ENCODE measurements around the gene DLL1. TPM values are rescaled to one million over a fixed set of nuclear protein-coding genes. Genes with fewer than 3 reads are reported as not detected.

Gene DLL1
- total RNA-seq, 4 donors from 2014 or later: 16.3 to 89.1 (median 32.3) TPM

DNA sequence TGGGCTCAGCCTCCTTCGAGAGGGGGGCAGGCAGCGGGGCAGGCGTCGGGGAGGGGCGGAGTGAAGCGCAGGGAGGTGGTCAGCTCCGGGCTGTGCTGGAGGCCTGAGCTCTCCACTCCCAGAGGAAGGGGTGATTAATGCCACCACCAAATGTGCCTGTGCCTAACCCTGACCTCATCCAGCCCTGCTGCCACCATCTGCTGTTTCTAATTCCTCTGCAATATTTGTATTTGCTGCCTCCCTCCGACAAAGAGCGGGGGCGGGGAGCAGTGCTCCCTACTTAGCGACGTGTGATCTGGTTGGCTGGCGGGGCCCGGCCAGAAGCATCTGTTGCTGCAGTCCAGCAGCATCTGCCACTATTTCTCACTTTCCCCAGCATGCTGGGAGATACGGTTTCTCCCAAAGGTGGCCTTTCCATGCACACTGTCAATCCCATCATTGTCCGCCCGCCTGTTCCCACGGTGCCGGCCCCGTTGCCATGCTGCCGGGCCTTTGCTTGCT, 47.0 kb downstream of the DLL1 start:
- H3K27ac ChIP-seq: no peak overlapping the region
- H3K4me1 ChIP-seq: no peaks in the 10 kb centered on the region
- H3K27me3 ChIP-seq: no peaks in the 10 kb centered on the region
- H3K36me3 ChIP-seq: no peaks in the 10 kb centered on the region
- no peaks in the 10 kb centered on the region for H3K9me3 ChIP-seq
- no peak overlapping the region for H3K4me3 ChIP-seq
- DNase-seq: no peak
- no peak for TF ChIP-seq POLR2A (IDR thresholded peaks at IDR 0.05)
- TF ChIP-seq, protein P1, sequence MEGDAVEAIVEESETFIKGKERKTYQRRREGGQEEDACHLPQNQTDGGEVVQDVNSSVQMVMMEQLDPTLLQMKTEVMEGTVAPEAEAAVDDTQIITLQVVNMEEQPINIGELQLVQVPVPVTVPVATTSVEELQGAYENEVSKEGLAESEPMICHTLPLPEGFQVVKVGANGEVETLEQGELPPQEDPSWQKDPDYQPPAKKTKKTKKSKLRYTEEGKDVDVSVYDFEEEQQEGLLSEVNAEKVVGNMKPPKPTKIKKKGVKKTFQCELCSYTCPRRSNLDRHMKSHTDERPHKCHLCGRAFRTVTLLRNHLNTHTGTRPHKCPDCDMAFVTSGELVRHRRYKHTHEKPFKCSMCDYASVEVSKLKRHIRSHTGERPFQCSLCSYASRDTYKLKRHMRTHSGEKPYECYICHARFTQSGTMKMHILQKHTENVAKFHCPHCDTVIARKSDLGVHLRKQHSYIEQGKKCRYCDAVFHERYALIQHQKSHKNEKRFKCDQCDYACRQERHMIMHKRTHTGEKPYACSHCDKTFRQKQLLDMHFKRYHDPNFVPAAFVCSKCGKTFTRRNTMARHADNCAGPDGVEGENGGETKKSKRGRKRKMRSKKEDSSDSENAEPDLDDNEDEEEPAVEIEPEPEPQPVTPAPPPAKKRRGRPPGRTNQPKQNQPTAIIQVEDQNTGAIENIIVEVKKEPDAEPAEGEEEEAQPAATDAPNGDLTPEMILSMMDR (IDR thresholded peaks at IDR 0.05): no peak

DNA sequence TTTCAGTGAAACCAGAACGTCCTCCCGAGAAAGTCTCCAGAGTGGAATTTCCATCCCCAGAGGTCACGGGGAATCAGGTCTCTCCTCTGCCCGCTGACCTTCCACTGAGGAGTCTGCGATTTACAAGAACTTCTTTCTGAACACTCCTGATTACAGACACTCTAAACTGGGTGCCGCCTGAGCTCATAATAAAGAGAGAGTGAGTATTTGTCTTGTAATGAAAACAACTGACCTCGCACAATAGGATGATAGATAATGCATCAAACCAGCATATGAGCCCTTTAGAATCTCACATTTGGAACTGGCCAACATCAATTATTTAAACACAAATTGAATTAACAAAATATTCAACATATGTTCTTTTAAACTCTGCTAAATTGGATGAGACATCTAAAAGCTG, 47.5 kb downstream of the DLL1 start:
- no peak overlapping the region for H3K27ac ChIP-seq
- no peaks in the 10 kb centered on the region for H3K27me3 ChIP-seq
- H3K4me3 ChIP-seq: no peak overlapping the region
- no peaks in the 10 kb centered on the region for H3K9me3 ChIP-seq
- no peak for DNase-seq
- TF ChIP-seq, protein P1 (IDR thresholded peaks at IDR 0.05): no peak
- no peak for TF ChIP-seq POLR2A (IDR thresholded peaks at IDR 0.05)
- H3K36me3 ChIP-seq: no peaks in the 10 kb centered on the region
- H3K4me1 ChIP-seq: no peaks in the 10 kb centered on the region

DNA sequence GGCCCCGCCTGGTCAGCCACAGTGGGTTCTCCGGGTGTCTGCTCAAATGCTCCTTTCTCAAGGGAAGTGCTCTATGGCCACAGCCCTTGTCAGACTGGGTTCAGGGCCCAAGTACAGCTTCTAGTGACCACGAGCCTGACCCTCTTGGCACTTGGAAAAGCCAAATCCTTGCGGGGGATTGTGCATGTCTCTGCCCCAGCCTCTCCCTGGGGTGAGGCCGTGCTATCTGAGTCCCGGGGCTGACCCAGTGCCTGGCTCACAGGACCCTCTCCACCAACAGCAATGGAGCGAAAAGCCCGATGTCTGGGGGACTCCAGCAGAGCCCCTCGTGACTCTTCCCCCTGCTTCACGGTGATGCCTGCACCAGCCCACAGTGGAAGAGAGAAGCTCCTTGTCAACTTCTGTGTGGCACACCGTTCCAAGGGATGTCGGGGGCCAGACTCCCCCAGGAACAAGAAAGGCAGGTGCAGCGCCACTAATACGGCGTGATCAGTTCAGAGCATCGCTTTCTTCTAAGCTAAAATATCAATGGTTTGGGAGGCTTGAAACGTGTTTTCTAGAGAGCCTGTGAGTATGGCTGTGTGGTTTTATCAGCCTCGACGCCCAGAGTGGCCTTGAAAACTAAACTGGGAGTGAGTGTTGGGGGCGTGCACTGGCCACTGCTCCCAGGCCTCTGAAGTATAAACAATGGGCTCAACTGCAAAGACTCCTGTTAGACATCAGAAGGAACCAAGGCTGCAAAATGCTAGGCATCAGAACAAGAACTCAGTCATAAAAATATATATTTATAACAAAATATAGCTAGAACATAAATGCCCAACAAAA, 51.9 kb downstream of the DLL1 start:
- Histone ChIP-seq H3K9me3 (no peaks in the 10 kb centered on the region), H3K4me1 (no peaks in the 10 kb centered on the region), H3K27me3 (no peaks in the 10 kb centered on the region), H3K4me3 (no peak overlapping the region), H3K27ac (no peak overlapping the region), H3K36me3 (no peaks in the 10 kb centered on the region)
- TF ChIP-seq, protein P1 (IDR thresholded peaks at IDR 0.05): no peak
- DNase-seq: no peak

DNA sequence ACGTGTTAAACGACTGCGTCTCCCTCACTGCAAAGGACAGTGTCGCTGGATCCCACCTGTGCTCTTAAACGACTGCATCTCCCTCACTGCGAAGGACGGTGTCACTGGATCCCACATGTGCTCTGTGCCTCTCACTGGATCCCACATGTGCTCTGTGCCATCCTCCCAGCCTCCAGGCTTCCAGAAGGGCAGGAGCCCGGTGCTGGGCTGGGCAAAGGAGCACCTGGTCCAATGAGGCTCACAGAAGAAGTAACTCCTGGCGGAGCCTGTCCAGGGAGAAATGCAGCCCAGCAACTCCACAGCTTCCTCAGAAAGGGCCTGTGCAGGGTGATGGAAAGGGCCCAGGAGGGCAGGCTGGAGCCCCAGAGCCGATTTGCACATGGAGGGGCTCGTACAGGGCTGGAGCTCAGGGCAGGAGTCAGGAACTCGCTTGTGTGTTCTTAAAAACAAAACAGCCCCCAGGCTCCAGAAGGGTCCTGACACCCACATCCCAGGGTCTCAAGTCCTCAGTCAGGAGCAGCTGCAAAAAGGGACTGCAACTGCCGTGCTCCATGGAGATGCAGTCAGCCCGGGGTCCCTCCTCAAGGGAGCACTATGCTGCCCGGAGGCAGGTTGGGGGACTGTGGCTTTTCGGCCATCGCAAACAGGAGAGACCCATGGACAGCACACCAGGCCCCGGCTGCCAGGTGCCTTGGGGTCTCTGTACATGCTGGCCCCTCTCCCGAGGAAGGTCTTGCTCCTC, 52.7 kb downstream of the DLL1 start:
- DNase-seq: no peak
- no peak for TF ChIP-seq POLR2A (IDR thresholded peaks at IDR 0.05)
- TF ChIP-seq, protein P1 (IDR thresholded peaks at IDR 0.05): no peak
- no peak overlapping the region for H3K4me3 ChIP-seq
- peaks cover 0 to 4% (median 0%) of the 10 kb centered on the region in 4 donors for H3K4me1 ChIP-seq
- H3K27me3 ChIP-seq: no peaks in the 10 kb centered on the region
- no peaks in the 10 kb centered on the region for H3K9me3 ChIP-seq
- H3K36me3 ChIP-seq: no peaks in the 10 kb centered on the region
- no peak overlapping the region for H3K27ac ChIP-seq

DNA sequence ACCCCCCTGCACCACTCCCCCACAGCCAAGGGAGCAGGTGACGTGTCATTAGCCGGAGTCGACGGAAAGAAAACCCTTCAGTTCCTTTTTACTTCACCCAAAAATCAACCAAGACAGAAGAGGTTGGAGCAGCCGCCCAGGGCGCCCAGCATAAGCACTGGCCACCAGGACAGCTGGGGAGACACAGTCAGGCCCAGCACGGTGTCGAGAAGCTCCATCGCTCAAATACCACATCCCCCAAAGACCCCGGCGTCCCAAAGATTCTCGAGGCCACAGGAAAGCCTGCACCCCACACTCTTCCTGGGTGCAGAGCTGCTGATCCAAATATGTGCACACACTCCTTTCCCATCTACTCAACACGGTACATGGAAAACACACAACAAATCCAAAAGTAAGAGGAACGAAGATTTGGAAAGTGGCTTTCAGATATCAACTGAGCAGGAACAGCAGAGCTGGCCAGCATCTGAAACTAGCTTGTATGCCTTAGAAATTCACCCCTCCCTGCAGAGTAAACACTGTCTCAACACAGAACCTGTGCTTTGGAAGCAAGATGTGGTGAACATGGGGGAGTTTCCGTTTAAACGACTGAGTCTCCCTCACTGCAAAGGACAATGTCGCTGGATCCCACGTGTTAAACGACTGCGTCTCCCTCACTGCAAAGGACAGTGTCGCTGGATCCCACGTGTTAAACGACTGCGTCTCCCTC, 54.6 kb downstream of the DLL1 start:
- H3K36me3 ChIP-seq: no peaks in the 10 kb centered on the region
- no peak for DNase-seq
- TF ChIP-seq, protein P1 (IDR thresholded peaks at IDR 0.05): no peak
- TF ChIP-seq POLR2A (IDR thresholded peaks at IDR 0.05): no peak

More for the DNA sequence above, 54.6 kb downstream of the DLL1 start:
- H3K9me3 ChIP-seq: no peaks in the 10 kb centered on the region
- no peaks in the 10 kb centered on the region for H3K27me3 ChIP-seq
- H3K4me3 ChIP-seq: no peak overlapping the region
- H3K27ac ChIP-seq: no peak overlapping the region
- peaks cover 0 to 4% (median 0%) of the 10 kb centered on the region in 4 donors for H3K4me1 ChIP-seq
